ENCODE data around the gene CIB4. TPM values are rescaled to one million over a fixed set of nuclear protein-coding genes. Genes with fewer than 3 reads are reported as not detected.

The CIB4 gene
- total and polyA plus RNA-seq, 2 of the 4 experiments (the other 2 are of a cell fraction), result not detected

GRCh38 chr2:26649322-26649721, 8.2 kb upstream of the CIB4 start:
- Histone ChIP-seq H3K27ac (ENCODE audit: insufficient read depth, low read length) (no peak overlapping the region), H2AK9ac (replicated peaks; ENCODE audit: low read depth, low read length, poor library complexity) (no peak overlapping the region), H4K20me1 (ENCODE audit: insufficient read depth, low read length) (no peaks in the 10 kb centered on the region), H3K9me3 (ENCODE audit: control insufficient read depth, insufficient read depth, low read length) (peaks cover 3% of the 10 kb centered on the region), H4K8ac (ENCODE audit: low read depth in 2 of 2, low read length in 2 of 2) (no peak overlapping the region), H3K4me1 (ENCODE audit: control insufficient read depth, insufficient read depth, low read length) (peaks cover 2% of the 10 kb centered on the region; the same call in 1 of the 2 replicates), H3K18ac (ENCODE audit: low read depth, low read length) (no peak overlapping the region), H2BK20ac (ENCODE audit: low read depth, low read length) (no peak overlapping the region), H3K14ac (replicated peaks; ENCODE audit: low read depth, low read length) (no peak overlapping the region), H3K36me3 (ENCODE audit: control insufficient read depth, insufficient read depth, low read length) (no peaks in the 10 kb centered on the region), H2AFZ (replicated peaks; ENCODE audit: low read length, poor library complexity) (no peak overlapping the region), H3K9ac (ENCODE audit: low read depth, low read length) (no peak overlapping the region), H3K4me3 (ENCODE audit: insufficient read depth, low read depth, low read length) (no peak overlapping the region), H2AK5ac (ENCODE audit: low read depth, low read length) (no peak overlapping the region), H3K79me1 (ENCODE audit: low read depth in 1 of 2, low read length in 2 of 2) (no peaks in the 10 kb centered on the region), H3K56ac (ENCODE audit: extremely low read depth, insufficient read depth, low read length) (no peak overlapping the region), H3K9me1 (ENCODE audit: insufficient read depth, low read length) (no peaks in the 10 kb centered on the region), H4K5ac (ENCODE audit: low read depth, low read length) (no peak overlapping the region), H3K4ac (ENCODE audit: low read depth, low read length) (no peak overlapping the region), H2BK120ac (ENCODE audit: low read depth, low read length) (no peak overlapping the region), H2BK15ac (ENCODE audit: low read depth, low read length) (no peak overlapping the region), H3K23ac (ENCODE audit: low read depth, low read length) (no peak overlapping the region), H2BK5ac (ENCODE audit: low read depth, low read length, poor library complexity, severe bottlenecking) (no peak overlapping the region), H3K4me2 (ENCODE audit: low read depth, low read length) (no peak overlapping the region), H3K27me3 (ENCODE audit: control insufficient read depth, insufficient read depth, low read length) (peaks cover 66% of the 10 kb centered on the region), H4K91ac (ENCODE audit: insufficient read depth, low read depth, low read length) (no peak overlapping the region)
- DNase-seq, result no peak
- TF ChIP-seq POLR2A (IDR thresholded peaks at IDR 0.05; ENCODE audit: low read depth, low read length) (no peak), ELK1 (IDR thresholded peaks at IDR 0.05; ENCODE audit: borderline replicate concordance, low read depth, low read length) (no peak), NFE2L2 (IDR thresholded peaks at IDR 0.05; ENCODE audit: low read depth, low read length) (no peak), MXI1 (IDR thresholded peaks at IDR 0.05; ENCODE audit: borderline replicate concordance, low read depth, low read length) (no peak), BHLHE40 (IDR thresholded peaks at IDR 0.05; ENCODE audit: low read depth, low read length) (no peak), MAFK (IDR thresholded peaks at IDR 0.05; ENCODE audit: low read depth, low read length) (no peak)
- no peak for ATAC-seq (ENCODE audit: low read depth)
- ChIA-PET POLR2A (ENCODE audit: unreplicated experiment) (no interaction called here), CTCF (no interaction called here)
- intact Hi-C loops (cut with micrococcal nuclease), result no loop called here
- no TSS peak for BruUV-seq (replicated peaks)
- in situ Hi-C loops (cut with MboI; ENCODE audit: low sequenced_read_pairs), result no loop called here
- dilution Hi-C loops (cut with HindIII; ENCODE audit: low sequenced_read_pairs, unreplicated experiment), result no loop called here
- WGBS, 2 experiments (ENCODE audit: extremely low coverage in 2 of 2, insufficient read length in 1 of 2), result no CpG with 5 or more reads among the region's 7 CpGs

Data from IMR-90 (cell line).